GM12874 (cell line): ENCODE data around the gene LRRN4CL.

Experiments
- CTCF ChIP-seq: IDR thresholded peaks from 2 replicates; pipeline ENCODE4 v1.5.1; 2011; ENCODE audit warnings: low read depth, mild to moderate bottlenecking, control low read depth, low read length, moderate library complexity; ENCODE audit not compliant: insufficient read depth

LRRN4CL gene

GRCh38 chr11:62652161-62653006 is 36.9 kb downstream of the LRRN4CL start:
- no peak for TF ChIP-seq CTCF

- no peak for TF ChIP-seq CTCF
Observed at GRCh38 chr11:62649486-62649885, 39.8 kb downstream of the LRRN4CL start.

DNA sequence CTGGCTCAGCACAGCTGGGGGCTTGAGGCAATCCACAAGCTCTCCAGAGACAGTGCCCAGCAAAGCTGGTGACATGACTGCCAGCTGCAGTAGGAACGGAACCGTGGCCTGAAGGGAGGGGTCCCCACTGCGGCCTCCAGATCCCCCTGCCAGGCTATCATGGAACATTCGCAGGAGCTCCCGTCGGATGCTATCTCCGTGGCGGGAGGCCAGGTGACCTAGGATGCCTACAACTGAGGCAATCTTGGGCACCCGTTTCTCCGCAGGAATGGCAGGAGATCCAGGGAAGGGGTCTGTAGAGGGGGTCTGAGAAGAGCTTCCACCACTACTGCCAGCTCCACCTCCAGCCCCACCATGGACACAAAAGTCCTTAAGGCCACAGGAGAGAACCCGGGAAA is 40.4 kb downstream of the LRRN4CL start:
- no peak for TF ChIP-seq CTCF

DNA sequence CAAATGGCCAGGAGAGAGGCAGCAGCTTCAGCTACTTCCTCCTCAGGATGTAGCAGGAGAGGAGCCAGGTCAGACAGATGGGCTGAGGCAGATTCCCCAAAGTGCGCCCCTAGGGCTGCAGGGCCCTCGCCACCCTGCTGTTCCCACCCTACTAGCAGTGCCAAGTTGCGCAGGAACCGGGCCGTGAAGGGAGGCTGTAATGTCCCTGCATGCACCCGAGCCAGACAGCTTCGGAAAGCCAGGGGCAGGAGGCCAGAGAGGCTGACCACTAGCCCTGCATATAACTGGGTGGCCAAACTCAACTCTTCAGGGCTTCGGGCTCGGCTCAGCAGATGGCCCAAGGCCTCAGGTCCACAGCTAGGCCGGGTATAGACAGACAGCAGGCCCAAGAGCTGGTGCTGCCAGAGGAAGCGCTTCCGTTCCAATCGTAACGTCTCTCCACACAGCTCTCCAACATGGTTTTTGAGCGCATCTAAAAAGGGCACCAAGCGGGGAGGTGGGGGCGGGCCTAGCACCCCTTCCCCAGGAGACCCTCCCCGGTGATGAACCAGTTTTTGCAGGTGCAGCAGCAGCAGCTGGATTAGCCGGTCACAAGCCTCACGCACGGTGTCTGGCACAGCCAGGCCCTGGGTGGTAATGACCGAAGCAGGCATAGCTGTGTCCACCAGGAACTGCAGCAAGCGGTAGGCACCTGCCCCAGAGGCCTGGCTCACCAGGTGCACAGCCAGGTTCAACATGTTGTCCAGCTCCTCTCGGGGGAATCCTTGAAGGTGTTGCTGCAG is 41.0 kb downstream of the LRRN4CL start:
- no peak for TF ChIP-seq CTCF

DNA sequence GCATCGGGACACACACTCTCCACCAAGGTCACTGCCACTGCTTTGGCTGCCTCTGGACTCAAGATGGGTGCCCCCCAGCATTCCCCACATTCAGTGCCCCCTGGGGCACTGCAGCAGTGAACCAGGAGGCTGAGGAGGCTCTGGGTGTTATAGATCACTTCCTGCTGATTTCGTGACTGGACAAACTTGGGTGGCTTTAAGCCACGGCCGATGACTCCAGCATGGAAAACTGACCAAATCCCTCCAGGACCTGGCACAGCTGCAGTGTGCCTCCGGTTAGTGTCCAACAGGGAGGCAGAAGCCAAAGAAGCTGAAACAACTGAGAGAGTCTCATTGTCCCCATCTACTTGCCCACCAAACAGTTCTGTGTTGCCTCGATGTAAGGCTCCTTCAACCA is 41.7 kb downstream of the LRRN4CL start:
- TF ChIP-seq CTCF: no peak

DNA sequence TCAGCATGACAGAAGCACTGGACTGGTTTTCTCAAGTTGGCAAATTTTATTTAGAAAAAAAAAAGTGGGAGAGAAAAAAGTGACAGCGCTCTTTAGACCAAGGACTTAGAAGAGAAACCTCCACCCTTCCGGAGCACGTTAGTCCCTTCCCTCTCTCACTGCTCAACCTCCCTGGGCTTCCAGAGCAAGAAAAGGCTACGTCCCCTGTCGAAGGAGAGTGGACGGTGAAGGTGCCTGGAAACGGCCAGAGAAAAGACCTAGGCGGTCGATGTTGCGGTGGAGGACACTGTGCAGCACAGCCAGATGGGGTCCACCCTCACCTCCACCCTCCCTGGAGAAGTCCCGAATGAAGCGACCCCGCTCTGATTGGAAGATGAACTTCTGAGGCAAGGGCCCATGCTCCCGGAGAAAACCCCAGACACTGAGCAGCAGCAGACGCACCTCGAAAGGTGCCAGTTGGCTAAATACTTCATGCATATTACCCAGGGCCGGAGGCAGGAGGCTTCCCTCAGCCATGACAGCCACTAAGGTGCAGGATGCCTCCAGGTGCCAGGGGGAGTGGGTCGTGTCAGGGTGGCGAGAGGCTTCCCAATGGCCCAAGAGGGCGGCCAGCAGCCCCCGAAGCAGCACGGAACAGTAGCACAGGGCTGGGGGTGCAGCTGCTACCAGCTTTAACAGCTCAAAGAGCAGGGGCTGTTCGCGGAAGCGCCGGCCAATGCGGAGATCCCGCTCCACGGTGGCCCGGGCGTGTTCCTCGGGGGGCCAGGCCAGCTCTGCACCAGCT is 42.3 kb downstream of the LRRN4CL start:
- no peak for TF ChIP-seq CTCF
